Measurements from ENCODE around the gene DUS1L. TPM values are rescaled to one million over a fixed set of nuclear protein-coding genes. Genes with fewer than 3 reads are reported as not detected.

DUS1L gene
- polyA plus RNA-seq: 55.7 TPM

DNA sequence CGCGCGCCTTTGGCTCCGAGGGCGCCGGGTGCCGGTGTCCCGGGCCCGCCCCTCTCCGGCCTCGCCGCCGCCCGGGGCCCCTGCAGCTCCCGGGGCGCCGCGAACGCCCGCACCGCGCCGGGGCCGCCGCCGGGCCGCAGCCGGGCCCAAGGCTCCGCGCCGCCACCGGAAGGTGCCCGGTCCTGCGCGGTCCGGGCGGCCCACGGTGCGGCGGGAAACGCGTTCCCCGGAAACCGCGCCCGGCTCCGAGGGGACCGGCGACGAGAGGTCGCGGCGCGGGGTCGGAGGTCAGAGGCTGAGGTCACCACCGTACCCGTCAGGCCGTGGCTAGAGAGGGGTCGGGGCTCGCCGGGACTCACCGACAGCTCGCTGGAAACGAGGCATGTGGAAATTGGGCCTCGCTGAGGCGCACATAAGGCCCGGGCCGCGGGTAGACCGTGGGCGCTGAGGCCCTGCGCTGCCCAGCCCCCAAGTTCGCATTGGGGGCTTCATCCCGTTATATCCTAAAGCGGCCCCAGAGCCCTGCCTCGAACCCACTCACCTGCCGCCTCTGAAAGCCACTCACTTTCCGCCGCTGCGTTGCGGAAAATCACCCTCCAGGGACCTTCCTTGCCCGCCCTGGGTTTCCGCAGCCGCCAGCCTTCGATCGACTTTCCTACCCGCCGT, at the start of gene DUS1L:
TSS of gene DUS1L (minus strand) at position 167 of the 666 bp plus-strand sequence. CDS start 745 bp downstream, outside the sequence.
- Mint-ChIP-seq H3K27ac (peak within 1 kb of the TSS; percentile 87 to 95 (median 93)), H3K9me3 (no peaks in the 10 kb centered on the region), H3K27me3 (no peaks in the 10 kb centered on the region), H3K36me3 (no peaks in the 10 kb centered on the region), H3K4me3 (peak within 1 kb of the TSS; percentile 81 to 94 (median 88)), H3K4me1 (peaks cover 0 to 10% (median 0%) of the 10 kb centered on the region in 3 donors)

DNA sequence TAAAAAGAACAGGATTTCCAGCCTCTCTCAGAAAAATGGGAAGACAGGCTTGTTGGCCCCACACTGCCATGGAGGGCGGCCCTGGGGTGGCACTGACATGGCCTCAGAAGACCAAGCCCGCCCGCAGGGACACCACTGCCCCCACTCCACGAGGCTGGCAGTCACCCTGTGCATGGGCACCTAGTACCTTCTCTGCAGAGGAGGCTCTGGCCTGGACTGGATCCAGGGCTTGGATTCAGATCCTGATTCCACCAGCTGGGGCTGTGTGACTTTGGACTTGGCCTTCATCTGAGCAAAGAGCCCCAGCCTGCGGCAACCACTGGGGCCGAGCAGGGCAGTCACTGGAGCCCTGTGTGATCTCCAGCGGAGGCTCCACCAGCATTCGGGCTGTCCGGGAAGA, 49.3 kb upstream of the DUS1L start:
- H3K27ac Mint-ChIP-seq: no peak overlapping the region

DNA sequence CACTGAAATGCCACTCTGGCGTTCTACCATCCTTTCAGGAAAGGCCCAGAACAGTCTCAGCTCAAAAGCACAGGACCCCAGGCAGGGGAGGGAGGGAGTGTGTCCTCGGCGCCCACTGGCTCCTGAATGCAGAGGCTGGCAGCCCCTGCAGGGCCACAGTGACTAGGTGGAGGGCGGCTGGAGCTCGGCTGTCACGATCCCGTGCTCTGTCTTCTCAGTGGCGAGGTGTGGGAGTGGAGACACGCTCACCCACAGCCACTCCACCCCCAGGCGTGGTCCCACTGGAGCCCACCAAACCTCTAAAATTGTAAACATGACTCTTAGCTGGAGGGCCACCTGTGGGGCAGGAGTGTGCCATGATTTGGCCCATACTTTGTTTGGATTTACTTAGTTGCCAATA, 48.8 kb upstream of the DUS1L start:
- Mint-ChIP-seq H3K9me3 (no peaks in the 10 kb centered on the region), H3K36me3 (peaks cover 1% of the 10 kb centered on the region), H3K27me3 (no peaks in the 10 kb centered on the region), H3K4me1 (peaks cover 0 to 2% (median 0%) of the 10 kb centered on the region in 3 donors), H3K27ac (no peak overlapping the region), H3K4me3 (no peak overlapping the region)

More for the DNA sequence above, 49.3 kb upstream of the DUS1L start:
- no peaks in the 10 kb centered on the region for H3K27me3 Mint-ChIP-seq
- H3K4me3 Mint-ChIP-seq: no peak overlapping the region
- H3K4me1 Mint-ChIP-seq: peaks cover 0 to 2% (median 0%) of the 10 kb centered on the region in 3 donors
- peaks cover 1% of the 10 kb centered on the region for H3K36me3 Mint-ChIP-seq
- no peaks in the 10 kb centered on the region for H3K9me3 Mint-ChIP-seq

DNA sequence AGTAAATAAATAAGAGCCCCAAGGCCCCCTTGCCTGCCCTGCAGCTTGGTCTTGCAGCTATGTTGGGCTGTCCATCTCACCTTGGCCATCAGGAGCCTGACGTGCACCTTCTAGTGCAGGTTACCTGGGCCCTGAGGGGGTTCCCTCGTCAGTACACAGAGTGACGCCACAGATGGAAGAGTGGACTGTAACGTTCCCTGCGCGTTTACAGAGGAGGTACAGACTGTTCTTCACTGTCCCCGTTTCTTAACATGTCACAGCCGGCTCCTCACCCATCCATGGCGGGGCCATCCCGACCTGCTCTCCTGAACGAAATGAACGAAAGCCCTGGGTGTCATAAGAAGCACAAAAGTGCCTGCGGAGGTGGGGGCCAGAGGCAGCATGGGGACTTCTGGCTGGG, 48.3 kb upstream of the DUS1L start:
- Mint-ChIP-seq H3K9me3 (no peaks in the 10 kb centered on the region), H3K4me1 (peaks cover 0 to 2% (median under 1%) of the 10 kb centered on the region in 3 donors), H3K27ac (no peak overlapping the region), H3K36me3 (peaks cover 1% of the 10 kb centered on the region), H3K27me3 (no peaks in the 10 kb centered on the region), H3K4me3 (no peak overlapping the region)

DNA sequence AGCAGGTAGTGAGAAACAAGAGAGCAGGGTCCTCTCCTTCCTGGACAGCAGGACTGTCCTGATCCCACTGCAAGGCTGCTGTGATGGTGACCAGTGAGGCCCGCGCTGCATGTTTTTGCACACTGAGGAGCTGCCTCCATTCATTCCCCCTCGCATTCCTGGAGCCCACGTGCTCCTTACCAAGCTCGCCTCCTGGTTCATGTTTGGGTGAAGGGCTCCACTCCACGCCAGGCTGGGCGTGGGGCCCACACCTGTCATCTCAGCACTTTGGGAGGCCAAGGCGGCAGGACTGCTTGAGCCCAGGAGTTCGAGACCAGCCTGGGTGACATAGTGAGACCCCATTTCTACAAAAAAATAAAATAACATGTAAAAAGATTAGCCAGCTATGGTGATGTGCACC, 47.8 kb upstream of the DUS1L start:
- peaks cover 0 to 5% (median 2%) of the 10 kb centered on the region in 3 donors for H3K4me1 Mint-ChIP-seq
- no peaks in the 10 kb centered on the region for H3K27me3 Mint-ChIP-seq
- no peaks in the 10 kb centered on the region for H3K9me3 Mint-ChIP-seq
- H3K36me3 Mint-ChIP-seq: peaks cover 1% of the 10 kb centered on the region
- H3K4me3 Mint-ChIP-seq: no peak overlapping the region
- no peak overlapping the region for H3K27ac Mint-ChIP-seq

DNA sequence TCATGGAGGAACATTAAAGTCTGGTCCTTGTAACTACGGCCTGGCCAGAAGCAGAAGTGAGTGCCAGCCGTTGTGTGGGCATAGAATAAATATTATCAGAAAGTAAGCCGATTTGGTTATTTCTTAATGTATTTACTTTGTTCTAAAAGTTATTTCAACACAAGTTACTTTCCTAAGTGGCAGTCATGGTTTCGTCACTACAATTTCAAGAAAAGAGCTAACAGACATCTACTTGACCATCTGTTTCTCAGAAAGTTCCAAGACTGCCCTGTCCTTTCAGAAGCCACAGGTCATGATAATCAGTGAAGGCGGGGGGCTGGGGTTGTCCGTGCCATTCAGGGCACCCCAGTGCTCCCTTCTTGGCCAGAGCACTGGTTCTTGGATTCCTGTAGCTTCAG, 47.3 kb upstream of the DUS1L start:
- Mint-ChIP-seq H3K4me3 (no peak overlapping the region), H3K36me3 (peaks cover 1% of the 10 kb centered on the region), H3K27ac (no peak overlapping the region), H3K9me3 (no peaks in the 10 kb centered on the region), H3K4me1 (peaks cover 0 to 5% (median 2%) of the 10 kb centered on the region in 3 donors), H3K27me3 (no peaks in the 10 kb centered on the region)

DNA sequence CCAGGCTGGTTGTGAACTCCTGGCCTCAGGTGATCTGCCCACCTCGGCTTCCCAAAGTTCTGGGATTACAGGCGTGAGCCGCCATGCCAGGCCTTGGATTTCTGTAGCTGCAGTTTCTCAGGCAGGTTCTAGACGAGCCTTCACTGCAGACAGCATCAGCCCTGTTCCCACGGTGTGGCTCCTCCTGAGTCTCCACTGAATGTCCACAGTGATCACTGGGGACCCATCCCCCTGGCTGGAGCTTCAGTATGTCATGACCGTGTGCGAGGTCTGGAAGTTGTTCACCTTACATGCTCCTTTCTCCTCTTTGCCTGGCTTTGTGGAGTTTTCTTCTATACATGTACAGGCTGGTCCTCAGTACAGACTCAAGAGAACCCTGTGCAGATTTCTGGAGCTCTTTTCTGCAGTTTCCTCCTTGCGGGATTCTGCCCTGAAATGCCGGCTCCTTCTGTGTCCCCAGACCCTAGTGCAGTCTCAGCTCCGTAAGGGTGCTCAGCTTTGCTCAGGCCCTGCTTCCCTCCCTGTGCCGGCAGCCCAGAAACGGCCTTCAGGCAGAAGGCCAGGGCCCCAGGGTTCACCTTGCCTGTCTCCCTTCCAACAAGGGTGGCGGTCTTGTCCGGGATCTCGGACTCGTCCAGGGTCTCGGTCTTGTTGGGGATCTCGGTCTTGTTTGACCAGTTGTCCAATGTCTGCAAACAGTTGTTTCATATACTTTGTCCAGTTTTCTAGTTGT, 46.7 kb upstream of the DUS1L start:
- no peaks in the 10 kb centered on the region for H3K27me3 Mint-ChIP-seq
- no peak overlapping the region for H3K27ac Mint-ChIP-seq
- peaks cover 1% of the 10 kb centered on the region for H3K36me3 Mint-ChIP-seq
- H3K9me3 Mint-ChIP-seq: no peaks in the 10 kb centered on the region
- peaks cover 2 to 5% (median 2%) of the 10 kb centered on the region in 3 donors for H3K4me1 Mint-ChIP-seq
- H3K4me3 Mint-ChIP-seq: no peak overlapping the region

DNA sequence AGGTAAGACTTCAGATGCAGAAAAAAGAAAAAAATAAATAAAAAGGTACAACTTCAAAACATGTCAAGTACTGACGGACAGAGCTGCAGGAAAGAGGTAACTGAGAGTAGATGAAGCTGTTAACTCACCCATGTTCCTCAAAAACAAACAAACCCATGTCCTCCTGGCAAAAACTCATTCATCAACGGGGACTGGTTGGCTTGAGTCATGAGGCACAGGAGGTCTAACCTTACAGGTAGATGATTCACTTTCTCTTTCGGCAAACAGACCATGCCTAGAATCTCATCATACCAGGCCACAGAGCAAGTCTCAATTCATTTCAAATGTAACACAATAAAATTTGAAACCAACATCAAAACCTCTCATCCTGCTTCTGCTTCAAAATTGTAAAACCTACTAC, 44.7 kb upstream of the DUS1L start:
- no peak overlapping the region for H3K27ac Mint-ChIP-seq

DNA sequence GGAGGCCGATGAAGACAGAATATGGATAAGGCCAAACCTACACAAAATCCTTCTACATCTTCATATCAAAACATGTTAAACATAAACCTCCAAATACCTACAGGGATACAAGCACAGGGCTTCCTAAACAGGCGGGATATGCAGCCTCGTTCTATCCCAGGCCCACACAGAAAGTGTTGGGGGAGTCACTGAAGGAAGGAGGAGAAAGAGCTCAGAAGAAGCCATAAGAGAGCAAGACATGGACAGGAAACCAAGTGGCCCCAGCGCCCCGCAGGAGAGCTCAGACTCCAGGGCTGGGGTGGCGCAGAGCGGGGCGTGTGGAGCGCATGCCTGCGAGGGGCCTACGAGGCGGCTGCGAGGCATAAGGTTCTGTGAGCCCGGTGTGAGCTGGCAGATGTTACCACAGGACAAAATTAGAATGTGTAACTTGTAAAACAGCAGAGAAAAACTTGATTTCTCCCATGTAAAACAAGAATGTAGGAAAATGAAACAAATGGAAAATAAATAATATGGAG, 43.4 kb upstream of the DUS1L start:
- peak overlapping the region; percentile 23 to 60 (median 50) for H3K27ac Mint-ChIP-seq

More for the DNA sequence above, 44.7 kb upstream of the DUS1L start:
- no peak overlapping the region for H3K4me3 Mint-ChIP-seq
- H3K27me3 Mint-ChIP-seq: no peaks in the 10 kb centered on the region
- H3K4me1 Mint-ChIP-seq: peaks cover 10 to 14% (median 12%) of the 10 kb centered on the region in 3 donors
- peaks cover 1% of the 10 kb centered on the region for H3K36me3 Mint-ChIP-seq
- H3K9me3 Mint-ChIP-seq: no peaks in the 10 kb centered on the region

DNA sequence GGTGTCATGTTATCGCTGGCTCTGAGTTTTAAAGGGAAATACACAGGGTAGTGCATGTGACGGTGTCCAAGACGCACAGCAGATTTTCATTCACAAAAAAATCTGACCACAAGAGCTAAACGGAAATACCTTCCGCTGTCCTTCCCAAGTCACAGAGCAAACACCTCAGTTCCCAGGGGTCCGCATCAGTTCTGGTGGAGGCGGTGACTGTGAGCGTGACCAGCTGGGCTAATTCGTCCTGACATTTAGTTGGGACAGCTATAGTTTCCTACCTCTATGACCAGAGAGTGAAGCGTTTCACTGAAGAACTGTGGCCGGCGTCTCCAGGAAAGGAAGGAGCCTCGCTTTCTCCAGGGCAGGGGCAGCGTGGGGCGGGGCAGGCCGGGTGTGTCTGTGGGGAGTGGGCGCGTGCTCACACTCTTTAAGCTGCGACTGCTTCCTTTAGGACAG, 42.9 kb upstream of the DUS1L start:
- no peaks in the 10 kb centered on the region for H3K27me3 Mint-ChIP-seq

More for the DNA sequence above, 43.4 kb upstream of the DUS1L start:
- Mint-ChIP-seq H3K4me1 (peaks cover 12 to 15% (median 14%) of the 10 kb centered on the region in 3 donors), H3K36me3 (peaks cover 1% of the 10 kb centered on the region), H3K27me3 (no peaks in the 10 kb centered on the region), H3K9me3 (no peaks in the 10 kb centered on the region), H3K4me3 (peak overlapping the region in 2 of 4 donors; percentile 43 to 61)

DNA sequence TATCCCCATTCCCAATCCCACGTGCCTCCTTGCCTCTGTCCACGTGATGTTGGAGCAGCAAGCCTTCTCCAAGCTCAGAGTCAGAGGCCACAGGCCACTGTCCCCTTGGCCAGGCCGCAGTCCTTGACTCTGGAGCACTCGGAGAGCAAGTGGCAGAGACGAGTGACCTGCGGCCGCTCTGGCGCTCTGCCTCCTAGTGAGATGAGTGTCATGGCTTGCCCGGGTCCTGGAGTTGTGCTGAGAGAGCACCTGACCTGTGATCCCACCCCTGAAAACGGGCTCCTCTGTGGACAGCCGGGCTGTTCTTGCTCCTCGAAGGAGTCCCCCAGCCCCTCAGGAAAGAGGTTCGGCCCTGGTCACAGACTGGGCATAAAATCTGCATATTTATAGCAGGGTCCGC, 42.4 kb upstream of the DUS1L start:
- no peaks in the 10 kb centered on the region for H3K27me3 Mint-ChIP-seq
- H3K4me1 Mint-ChIP-seq: peaks cover 12 to 15% (median 14%) of the 10 kb centered on the region in 3 donors
- peaks cover 1% of the 10 kb centered on the region for H3K36me3 Mint-ChIP-seq
- H3K9me3 Mint-ChIP-seq: no peaks in the 10 kb centered on the region
- peak overlapping the region in 1 of 3 donors; percentile 60 for H3K27ac Mint-ChIP-seq
- peak overlapping the region in 2 of 4 donors; percentile 27 to 65 for H3K4me3 Mint-ChIP-seq

More for the DNA sequence above, 42.9 kb upstream of the DUS1L start:
- peaks cover 12 to 15% (median 14%) of the 10 kb centered on the region in 3 donors for H3K4me1 Mint-ChIP-seq
- no peaks in the 10 kb centered on the region for H3K9me3 Mint-ChIP-seq
- peak overlapping the region in 2 of 4 donors; percentile 61 to 65 for H3K4me3 Mint-ChIP-seq
- peak overlapping the region in 1 of 3 donors; percentile 60 for H3K27ac Mint-ChIP-seq
- H3K36me3 Mint-ChIP-seq: peaks cover 1% of the 10 kb centered on the region

DNA sequence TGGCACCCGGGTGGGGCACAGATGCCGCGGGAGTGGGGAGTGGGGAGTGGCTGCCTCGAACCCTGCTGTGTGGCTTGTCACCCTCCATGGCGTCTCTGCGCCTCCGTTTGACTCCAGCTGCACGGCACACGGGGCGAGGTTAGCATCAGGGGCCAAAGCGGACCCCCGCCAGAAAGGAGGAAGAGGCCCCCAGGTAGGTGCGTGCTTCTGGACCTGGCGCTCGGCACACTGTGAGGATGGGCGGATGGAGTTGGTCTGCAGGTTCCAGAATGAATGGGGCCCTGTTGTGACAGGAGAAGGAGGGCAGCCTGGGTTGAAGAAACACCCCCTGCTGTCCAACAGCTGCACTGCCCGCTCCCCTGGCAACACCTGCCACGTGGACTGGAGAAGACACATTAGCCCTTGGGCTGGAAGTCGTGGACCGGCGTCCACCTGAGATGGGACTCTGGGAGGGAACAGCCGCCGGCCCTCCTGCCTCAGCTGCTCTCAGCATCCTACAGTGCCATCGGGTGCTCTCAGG, 41.8 kb upstream of the DUS1L start:
- Mint-ChIP-seq H3K4me1 (peaks cover 12 to 15% (median 14%) of the 10 kb centered on the region in 3 donors), H3K4me3 (peak overlapping the region in 2 of 4 donors; percentile 26 to 27), H3K36me3 (peaks cover 1% of the 10 kb centered on the region), H3K27me3 (no peaks in the 10 kb centered on the region), H3K27ac (no peak overlapping the region), H3K9me3 (no peaks in the 10 kb centered on the region)

DNA sequence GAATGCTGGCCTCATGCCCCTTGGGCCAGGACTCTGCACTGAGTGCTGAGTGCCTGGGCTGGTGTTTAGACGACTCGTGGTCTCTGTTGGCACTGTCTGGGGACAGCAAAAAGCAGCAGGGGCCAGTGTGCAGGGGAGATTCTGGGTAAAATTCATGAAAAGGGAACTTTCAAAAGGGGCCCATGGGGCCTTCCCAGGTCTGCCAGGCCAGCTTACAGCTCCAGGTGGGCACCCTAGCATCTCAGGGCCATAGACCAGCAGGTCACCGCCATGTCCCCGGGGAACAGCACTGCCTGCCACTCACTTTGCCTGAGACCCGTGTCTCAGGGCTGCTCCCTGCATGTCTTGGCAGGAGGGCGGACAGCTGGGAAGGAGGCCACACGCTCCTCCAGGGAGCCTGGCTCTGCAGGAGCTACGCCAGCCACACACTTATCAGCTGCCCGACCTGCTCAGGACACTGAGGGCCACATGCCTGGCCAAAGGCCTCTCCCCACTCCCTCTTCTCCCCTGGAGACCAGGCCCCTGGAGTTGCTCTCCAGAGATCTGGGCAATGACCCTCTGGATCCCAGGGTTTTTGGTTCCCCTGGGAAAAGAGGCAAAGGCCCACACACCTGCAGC, 41.2 kb upstream of the DUS1L start:
- Mint-ChIP-seq H3K9me3 (no peaks in the 10 kb centered on the region), H3K27ac (peak overlapping the region; percentile 92 to 94 (median 94)), H3K36me3 (peaks cover 1% of the 10 kb centered on the region), H3K27me3 (no peaks in the 10 kb centered on the region), H3K4me3 (peak overlapping the region; percentile 85 to 97 (median 96)), H3K4me1 (peaks cover 11 to 15% (median 14%) of the 10 kb centered on the region in 3 donors)

DNA sequence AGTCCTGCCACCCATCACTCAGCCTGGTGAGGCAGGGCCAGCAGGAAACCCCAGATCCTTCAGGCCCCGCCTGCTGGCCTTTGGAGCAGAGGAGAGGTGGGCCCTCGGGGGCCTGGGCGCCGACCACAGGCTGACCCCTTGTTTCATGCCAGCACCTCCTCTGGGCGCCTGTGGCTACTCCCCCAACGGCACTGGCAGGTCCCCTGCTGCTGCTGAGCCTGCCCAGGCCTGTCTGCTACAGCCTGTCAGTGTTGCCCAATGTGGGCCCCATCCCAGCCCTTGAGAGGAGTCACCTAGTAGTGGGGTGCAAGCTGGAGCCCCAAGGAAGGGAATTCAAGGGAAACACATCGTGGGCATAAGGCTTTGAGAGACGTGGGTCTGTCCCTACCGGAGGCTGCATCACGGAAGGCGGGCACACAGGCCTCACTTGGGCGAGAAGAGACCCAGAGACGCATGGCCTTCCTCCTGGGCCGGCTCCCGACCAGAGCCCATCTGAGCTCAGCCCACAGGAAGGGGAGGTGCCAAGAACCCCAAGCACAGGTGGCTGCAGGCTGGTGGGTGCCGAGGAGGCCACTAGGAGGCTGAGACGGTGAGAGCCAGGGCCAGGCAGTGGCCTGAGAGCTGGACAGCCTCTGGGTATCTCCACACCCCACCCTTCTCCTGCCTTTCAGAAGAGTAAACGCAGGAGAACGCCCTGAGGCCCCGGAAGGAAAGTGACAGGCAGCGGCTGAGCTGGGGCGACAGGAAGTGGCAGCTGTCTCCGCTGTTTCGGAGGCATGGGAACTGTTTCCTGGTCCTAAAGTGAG, 40.5 kb upstream of the DUS1L start:
- Mint-ChIP-seq H3K36me3 (peaks cover 1% of the 10 kb centered on the region), H3K4me3 (peak overlapping the region; percentile 85 to 97 (median 96)), H3K4me1 (peaks cover 10 to 15% (median 14%) of the 10 kb centered on the region in 3 donors), H3K27ac (peak overlapping the region; percentile 92 to 94 (median 94)), H3K9me3 (no peaks in the 10 kb centered on the region), H3K27me3 (no peaks in the 10 kb centered on the region)

All from IgD-negative memory B cell (primary cell).